ENCODE measurements around the gene PANK3.

PANK3 gene

GRCh38 chr5:168578538-168579487 lies at the start of gene PANK3:
PANK3 (minus strand) TSS chr5:168579368; CDS start chr5:168579283, 85 bp downstream.
- TF ChIP-seq CTCF (IDR thresholded peaks at IDR 0.05; ENCODE audit: borderline replicate concordance, insufficient read depth, low read depth, low read length) = no peak
- peak within 1 kb of the TSS; percentile 93 for H3K4me3 ChIP-seq (ENCODE audit: low read depth, low read length)

DNA sequence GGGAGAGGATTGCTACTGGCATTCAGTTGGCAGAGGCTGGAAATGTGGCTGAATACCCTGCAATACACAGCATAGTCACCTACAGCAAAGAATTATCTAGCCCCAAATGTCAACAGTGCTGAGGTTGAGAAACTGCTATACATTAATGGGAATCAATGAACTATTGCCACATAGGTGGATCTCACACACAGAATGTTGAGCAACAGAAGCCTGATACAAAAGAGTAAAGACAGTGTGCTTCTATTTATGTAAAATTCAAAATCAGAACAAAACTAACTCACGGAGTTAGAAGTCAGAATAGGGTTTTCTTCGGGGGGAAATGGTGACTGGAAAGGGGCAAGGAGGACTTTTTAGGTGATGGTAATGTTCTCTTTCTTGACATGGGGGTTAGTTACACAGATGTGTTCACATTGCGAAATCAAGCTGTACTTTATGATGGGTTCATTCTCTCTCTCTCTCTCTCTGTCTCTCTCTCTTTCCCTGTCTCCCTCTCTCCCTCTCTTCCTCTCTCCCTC lies 45.7 kb upstream of the PANK3 start:
- H3K4me3 ChIP-seq (ENCODE audit: low read depth, low read length) = no peak overlapping the region
- TF ChIP-seq CTCF (IDR thresholded peaks at IDR 0.05; ENCODE audit: borderline replicate concordance, insufficient read depth, low read depth, low read length) = no peak

- H3K4me3 ChIP-seq (ENCODE audit: low read depth, low read length) = no peak overlapping the region
- no peak for TF ChIP-seq CTCF (IDR thresholded peaks at IDR 0.05; ENCODE audit: borderline replicate concordance, insufficient read depth, low read depth, low read length)
Observed at GRCh38 chr5:168620807-168621206, 41.6 kb upstream of the PANK3 start.

GRCh38 chr5:168614661-168615060 lies 35.5 kb upstream of the PANK3 start:
- TF ChIP-seq CTCF (IDR thresholded peaks at IDR 0.05; ENCODE audit: borderline replicate concordance, insufficient read depth, low read depth, low read length) = no peak

GRCh38 chr5:168613996-168614395 lies 34.8 kb upstream of the PANK3 start:
- no peak for TF ChIP-seq CTCF (IDR thresholded peaks at IDR 0.05; ENCODE audit: borderline replicate concordance, insufficient read depth, low read depth, low read length)
- H3K4me3 ChIP-seq (ENCODE audit: low read depth, low read length) = no peak overlapping the region

More at GRCh38 chr5:168614661-168615060, 35.5 kb upstream of the PANK3 start:
- no peak overlapping the region for H3K4me3 ChIP-seq (ENCODE audit: low read depth, low read length)

GRCh38 chr5:168613396-168613795 lies 34.2 kb upstream of the PANK3 start:
- H3K4me3 ChIP-seq (ENCODE audit: low read depth, low read length) = no peak overlapping the region
- TF ChIP-seq CTCF (IDR thresholded peaks at IDR 0.05; ENCODE audit: borderline replicate concordance, insufficient read depth, low read depth, low read length) = no peak

GRCh38 chr5:168612996-168613395 lies 33.8 kb upstream of the PANK3 start:
- H3K4me3 ChIP-seq (ENCODE audit: low read depth, low read length) = no peak overlapping the region
- no peak for TF ChIP-seq CTCF (IDR thresholded peaks at IDR 0.05; ENCODE audit: borderline replicate concordance, insufficient read depth, low read depth, low read length)
